PC-3 (cell line): ENCODE measurements around the gene SPOCD1. TPM values are rescaled to one million over a fixed set of nuclear protein-coding genes. Genes with fewer than 3 reads are reported as not detected.

Source experiments
- ATAC-seq: fragments of 200-7000 bp; cut with Tn5 transposase; 2 replicates; pipeline ENCODE4 v1.9.1; 2020; ENCODE audit warnings: mild to moderate bottlenecking, moderate library complexity
- BruUV-seq: library from RNA; stranded (reverse); fragments of 400-500 nt; replicated peaks from 2 replicates; lab custom pipeline; 2021; lab: Mats Ljungman, UMichigan
- CTCF ChIA-PET: fragments of 300-600 bp; sonication (Branson Sonifier 250); formaldehyde crosslinking; loops from one replicate; lab custom pipeline; 2022; ENCODE audit warnings: antibody characterized with exemption; lab: Charles Lee
- POLR2A ChIA-PET: fragments of 300-600 bp; sonication (Branson Sonifier 250); formaldehyde crosslinking; loops from one replicate; lab custom pipeline; 2022; ENCODE audit warnings: antibody characterized with exemption; ENCODE audit not compliant: unreplicated experiment; lab: Charles Lee
- DNase-seq: peaks from one replicate; pipeline ENCODE4 v3.0.0-alpha.2; 2015
- H2AFZ ChIP-seq: fragments of 300-600 bp; sonication (generic); 2 replicates; pipeline ENCODE4 v1.6.0; 2016; ENCODE audit warnings: antibody characterized with exemption, low read length
- H3F3A ChIP-seq: fragments of 300-600 bp; sonication (generic); one replicate; pipeline ENCODE4 v1.6.0; 2017; ENCODE audit warnings: antibody characterized with exemption, low read length, control low read depth, mild to moderate bottlenecking; ENCODE audit not compliant: unreplicated experiment
- H3K27ac ChIP-seq: fragments of 300-600 bp; sonication (generic); 2 replicates; pipeline ENCODE4 v1.5.1; 2016; ENCODE audit warnings: mild to moderate bottlenecking, low read length
- H3K27me3 ChIP-seq: fragments of 300-600 bp; sonication (generic); 2 replicates; pipeline ENCODE4 v1.6.1; 2016; ENCODE audit warnings: low read length, mixed read lengths
- H3K36me3 ChIP-seq: fragments of 300-600 bp; sonication (generic); 2 replicates; pipeline ENCODE4 v1.6.1; 2016; ENCODE audit warnings: low read depth, mixed run types, low read length, mixed read lengths
- H3K4me1 ChIP-seq: fragments of 300-600 bp; sonication (generic); 2 replicates; pipeline ENCODE4 v1.5.1; 2016; ENCODE audit warnings: low read length; ENCODE audit not compliant: insufficient read depth
- H3K4me2 ChIP-seq: fragments of 300-600 bp; sonication (generic); 2 replicates; pipeline ENCODE4 v1.6.0; 2016; ENCODE audit warnings: low read length
- H3K4me3 ChIP-seq: fragments of 300-600 bp; sonication (generic); 2 replicates; pipeline ENCODE4 v1.5.1; 2016; ENCODE audit warnings: mild to moderate bottlenecking, low read length, mixed read lengths
- H3K79me2 ChIP-seq: fragments of 300-600 bp; sonication (generic); 2 replicates; pipeline ENCODE4 v1.6.1; 2017; ENCODE audit warnings: low read length, mixed read lengths
- H3K9ac ChIP-seq: fragments of 300-600 bp; sonication (generic); 2 replicates; pipeline ENCODE4 v1.6.0; 2016; ENCODE audit warnings: mild to moderate bottlenecking, low read length
- H3K9me2 ChIP-seq: fragments of 300-600 bp; sonication (generic); replicated peaks from 2 replicates; pipeline ENCODE4 v1.6.1; 2016; ENCODE audit warnings: mixed run types, low read length, mixed read lengths
- H3K9me3 ChIP-seq: fragments of 300-600 bp; sonication (generic); 2 replicates; pipeline ENCODE4 v1.6.1; 2016; ENCODE audit warnings: low read length, mixed read lengths
- H4K20me1 ChIP-seq: fragments of 300-600 bp; sonication (generic); 2 replicates; pipeline ENCODE4 v1.6.1; 2016; ENCODE audit warnings: low read length, mixed read lengths
- EZH2 ChIP-seq: fragments of 300-600 bp; sonication (generic); IDR thresholded peaks from one replicate; pipeline ENCODE4 v1.6.1; 2017; ENCODE audit warnings: antibody characterized with exemption, mild to moderate bottlenecking, low read length; ENCODE audit not compliant: unreplicated experiment
- EZH2phosphoT487 ChIP-seq: fragments of 300-600 bp; sonication (generic); IDR thresholded peaks from 2 replicates; pipeline ENCODE4 v1.6.1; 2018; ENCODE audit warnings: mild to moderate bottlenecking, antibody characterized with exemption, low read length, borderline replicate concordance
- intact Hi-C: fragments of 100-400 bp; cut with micrococcal nuclease; formaldehyde crosslinking; loops from 2 replicates; pipeline ENCODE4 v1.9.0; 2023
- total RNA-seq: library from RNA; depleted of rRNA; stranded (reverse); fragments of >200 nt; gene quantifications from 2 replicates; pipeline ENCODE4 v1.2.3, GENCODE V29; 2014
- TF ChIP-seq, protein P1 (sequence below): fragments of 300-600 bp; sonication (generic); conservative IDR thresholded peaks from 2 replicates; pipeline ENCODE4 v1.5.1; 2017; ENCODE audit warnings: antibody characterized with exemption, low read depth, mild to moderate bottlenecking, low read length

SPOCD1 gene
- total RNA-seq, 1 experiment from 2014 or later, result 5.4 TPM

DNA sequence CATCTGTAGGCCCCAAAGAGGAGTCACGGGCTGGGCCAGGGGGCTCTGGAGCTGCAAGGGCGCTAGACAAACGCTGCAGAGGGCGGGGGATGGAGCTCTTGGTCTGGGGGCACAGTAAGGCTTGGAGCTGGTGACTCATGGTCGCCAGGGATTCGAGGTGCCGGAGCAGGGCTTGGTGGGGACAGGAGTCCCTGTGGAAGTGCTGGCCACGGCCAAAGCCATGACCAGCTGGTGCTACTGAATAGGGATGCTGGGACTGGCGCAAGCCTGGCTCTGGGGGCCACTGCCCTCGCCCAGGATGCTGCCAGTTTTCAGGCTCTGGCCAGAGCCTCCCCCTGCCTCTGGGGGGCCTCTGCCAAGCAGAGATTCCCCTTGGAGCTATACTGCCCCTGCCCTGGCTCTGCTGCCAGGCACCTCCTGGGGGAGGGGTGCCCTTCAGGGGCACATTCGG, 25.2 kb downstream of the SPOCD1 start:
- no TSS peak for BruUV-seq
- H3K9ac ChIP-seq, result no peak overlapping the region
- intact Hi-C loops, result no loop called here
- H3K9me2 ChIP-seq, result no peaks in the 10 kb centered on the region
- H2AFZ ChIP-seq, result no peak overlapping the region
- no peak overlapping the region for H3K4me2 ChIP-seq
- no peaks in the 10 kb centered on the region for H3K9me3 ChIP-seq
- H3K36me3 ChIP-seq, result no peaks in the 10 kb centered on the region
- H3K4me3 ChIP-seq, result no peak overlapping the region
- no peak for TF ChIP-seq EZH2phosphoT487
- TF ChIP-seq, protein P1, sequence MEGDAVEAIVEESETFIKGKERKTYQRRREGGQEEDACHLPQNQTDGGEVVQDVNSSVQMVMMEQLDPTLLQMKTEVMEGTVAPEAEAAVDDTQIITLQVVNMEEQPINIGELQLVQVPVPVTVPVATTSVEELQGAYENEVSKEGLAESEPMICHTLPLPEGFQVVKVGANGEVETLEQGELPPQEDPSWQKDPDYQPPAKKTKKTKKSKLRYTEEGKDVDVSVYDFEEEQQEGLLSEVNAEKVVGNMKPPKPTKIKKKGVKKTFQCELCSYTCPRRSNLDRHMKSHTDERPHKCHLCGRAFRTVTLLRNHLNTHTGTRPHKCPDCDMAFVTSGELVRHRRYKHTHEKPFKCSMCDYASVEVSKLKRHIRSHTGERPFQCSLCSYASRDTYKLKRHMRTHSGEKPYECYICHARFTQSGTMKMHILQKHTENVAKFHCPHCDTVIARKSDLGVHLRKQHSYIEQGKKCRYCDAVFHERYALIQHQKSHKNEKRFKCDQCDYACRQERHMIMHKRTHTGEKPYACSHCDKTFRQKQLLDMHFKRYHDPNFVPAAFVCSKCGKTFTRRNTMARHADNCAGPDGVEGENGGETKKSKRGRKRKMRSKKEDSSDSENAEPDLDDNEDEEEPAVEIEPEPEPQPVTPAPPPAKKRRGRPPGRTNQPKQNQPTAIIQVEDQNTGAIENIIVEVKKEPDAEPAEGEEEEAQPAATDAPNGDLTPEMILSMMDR, result no peak
- no peak for TF ChIP-seq EZH2
- no peak for ATAC-seq
- H3K4me1 ChIP-seq, result no peaks in the 10 kb centered on the region
- no peaks in the 10 kb centered on the region for H3K27me3 ChIP-seq
- no peak for DNase-seq
- H3F3A ChIP-seq, result no peaks in the 10 kb centered on the region
- no peaks in the 10 kb centered on the region for H3K79me2 ChIP-seq
- H3K27ac ChIP-seq, result no peak overlapping the region
- ChIA-PET POLR2A (interaction anchor here (0.5 to 0.7 kb wide), 2 partner anchors 47 to 354 kb away, joined by 3 to 10 read pairs; no protein-coding TSS in a partner anchor), CTCF (interaction anchor here (1.2 to 1.6 kb wide), 2 partner anchors 74 to 126 kb away, joined by 4 to 6 read pairs; no protein-coding TSS in a partner anchor)
- no peaks in the 10 kb centered on the region for H4K20me1 ChIP-seq

DNA sequence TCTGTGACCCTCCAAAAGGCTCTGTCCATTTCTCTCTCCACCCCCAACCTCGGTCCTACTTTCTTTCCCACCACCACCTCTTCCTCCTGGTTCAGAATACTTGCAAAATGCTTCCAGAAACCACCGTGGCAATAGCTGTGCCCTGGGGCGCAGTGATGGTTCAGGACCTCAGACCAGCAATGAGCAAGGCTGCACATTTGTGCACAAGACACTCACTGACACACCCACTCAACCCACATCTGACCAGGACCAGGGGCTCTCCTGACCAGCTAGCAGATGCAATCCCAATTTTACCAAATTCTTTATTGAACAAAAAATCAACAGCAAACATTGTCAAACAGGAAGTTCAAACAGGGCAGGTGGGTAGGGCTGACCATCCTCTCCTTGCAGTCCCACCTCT, 25.7 kb downstream of the SPOCD1 start:
- TF ChIP-seq EZH2 (no peak), EZH2phosphoT487 (no peak)
- TF ChIP-seq, protein P1, result no peak
- H3F3A ChIP-seq, result no peaks in the 10 kb centered on the region
- no TSS peak for BruUV-seq
- no peak overlapping the region for H2AFZ ChIP-seq
- H4K20me1 ChIP-seq, result no peaks in the 10 kb centered on the region
- intact Hi-C loops, result no loop called here
- DNase-seq (no peak), ATAC-seq (no peak)
- H3K4me1 ChIP-seq, result no peaks in the 10 kb centered on the region
- no peaks in the 10 kb centered on the region for H3K9me3 ChIP-seq
- no peaks in the 10 kb centered on the region for H3K27me3 ChIP-seq
- H3K9me2 ChIP-seq, result no peaks in the 10 kb centered on the region
- H3K36me3 ChIP-seq, result no peaks in the 10 kb centered on the region
- POLR2A ChIA-PET, result interaction anchor here (0.5 to 0.7 kb wide), 2 partner anchors 47 to 355 kb away, joined by 3 to 10 read pairs; no protein-coding TSS in a partner anchor
- H3K4me3 ChIP-seq, result no peak overlapping the region
- CTCF ChIA-PET, result interaction anchor here (1.2 to 1.6 kb wide), 2 partner anchors 73 to 126 kb away, joined by 4 to 6 read pairs; no protein-coding TSS in a partner anchor
- no peaks in the 10 kb centered on the region for H3K79me2 ChIP-seq
- no peak overlapping the region for H3K4me2 ChIP-seq
- H3K9ac ChIP-seq, result no peak overlapping the region
- H3K27ac ChIP-seq, result no peak overlapping the region
